NT2/D1 (cell line): ENCODE measurements around the gene CALD1.

Source experiments
- DNase-seq: peaks from one replicate; pipeline ENCODE4 v3.0.0-alpha.2; 2011; ENCODE audit warnings: low read depth, low spot score
- H3K27me3 ChIP-seq: 2 replicates; pipeline ENCODE4 v1.6.0; 2011; ENCODE audit warnings: mild to moderate bottlenecking; ENCODE audit not compliant: insufficient read length, insufficient read depth
- H3K36me3 ChIP-seq: 2 replicates; pipeline ENCODE4 v1.6.1; 2011; ENCODE audit warnings: mild to moderate bottlenecking, low read length, mixed read lengths; ENCODE audit not compliant: insufficient read depth, insufficient read length
- H3K4me1 ChIP-seq: 2 replicates; pipeline ENCODE4 v1.5.1; 2011; ENCODE audit not compliant: insufficient read depth, insufficient read length
- H3K4me3 ChIP-seq: 2 replicates; pipeline ENCODE4 v1.5.1; 2011; ENCODE audit warnings: low read depth; ENCODE audit not compliant: insufficient read length
- H3K9ac ChIP-seq: 2 replicates; pipeline ENCODE4 v1.6.0; 2011; ENCODE audit warnings: low read depth; ENCODE audit not compliant: insufficient read length
- H3K9me3 ChIP-seq: 2 replicates; pipeline ENCODE4 v1.5.1; 2011; ENCODE audit warnings: mild to moderate bottlenecking, low read length; ENCODE audit not compliant: insufficient read depth
- SUZ12 ChIP-seq: IDR thresholded peaks from 2 replicates; pipeline ENCODE4 v1.6.1; 2011; ENCODE audit not compliant: insufficient read length, insufficient read depth; ENCODE audit errors: extremely low read depth
- YY1 ChIP-seq: IDR thresholded peaks from 2 replicates; pipeline ENCODE4 v1.6.1; 2011; ENCODE audit not compliant: insufficient read length, insufficient read depth
- ZNF274 ChIP-seq: IDR thresholded peaks from 2 replicates; pipeline ENCODE4 v1.6.1; 2011; ENCODE audit warnings: mild to moderate bottlenecking, low read depth, low read length

The CALD1 gene

GRCh38 chr7:134772401-134772800, 7.0 kb upstream of the CALD1 start:
- TF ChIP-seq SUZ12, result no peak
- TF ChIP-seq YY1, result no peak
- no peak for TF ChIP-seq ZNF274
- no peak overlapping the region for H3K4me3 ChIP-seq
- H3K4me1 ChIP-seq, result no peaks in the 10 kb centered on the region
- no peaks in the 10 kb centered on the region for H3K27me3 ChIP-seq
- no peak overlapping the region for H3K9ac ChIP-seq
- H3K36me3 ChIP-seq, result no peaks in the 10 kb centered on the region
- H3K9me3 ChIP-seq, result no peaks in the 10 kb centered on the region
- DNase-seq, result no peak

GRCh38 chr7:134773164-134773563, 6.3 kb upstream of the CALD1 start:
- H3K4me3 ChIP-seq, result no peak overlapping the region
- no peak overlapping the region for H3K9ac ChIP-seq
- no peaks in the 10 kb centered on the region for H3K4me1 ChIP-seq
- no peak for DNase-seq
- H3K36me3 ChIP-seq, result no peaks in the 10 kb centered on the region
- H3K9me3 ChIP-seq, result no peaks in the 10 kb centered on the region
- H3K27me3 ChIP-seq, result no peaks in the 10 kb centered on the region
- TF ChIP-seq YY1, result no peak
- TF ChIP-seq ZNF274, result no peak
- TF ChIP-seq SUZ12, result no peak

DNA sequence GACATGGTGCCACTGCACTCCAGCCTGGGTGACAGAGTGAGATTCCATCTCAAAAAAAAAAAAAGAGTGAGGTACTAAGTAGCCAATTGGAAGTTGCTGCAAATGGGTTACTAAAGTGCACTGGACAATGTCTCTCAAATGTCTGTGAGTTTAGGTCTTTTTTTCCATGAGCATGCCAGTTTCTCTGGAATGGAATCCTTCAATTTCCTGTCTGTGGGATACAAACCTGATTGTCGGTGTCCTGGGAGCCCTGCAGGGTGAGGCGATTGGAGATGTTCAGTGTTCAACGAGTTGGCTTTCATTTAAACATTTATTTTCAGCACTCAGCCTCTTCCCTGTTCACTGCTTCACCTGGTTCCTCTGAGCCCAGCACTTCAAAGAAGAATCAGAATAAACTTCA, 5.3 kb upstream of the CALD1 start:
- H3K9ac ChIP-seq, result no peak overlapping the region
- H3K27me3 ChIP-seq, result no peaks in the 10 kb centered on the region
- no peaks in the 10 kb centered on the region for H3K4me1 ChIP-seq
- DNase-seq, result no peak
- TF ChIP-seq SUZ12, result no peak
- no peak overlapping the region for H3K4me3 ChIP-seq
- no peaks in the 10 kb centered on the region for H3K36me3 ChIP-seq
- H3K9me3 ChIP-seq, result no peaks in the 10 kb centered on the region

DNA sequence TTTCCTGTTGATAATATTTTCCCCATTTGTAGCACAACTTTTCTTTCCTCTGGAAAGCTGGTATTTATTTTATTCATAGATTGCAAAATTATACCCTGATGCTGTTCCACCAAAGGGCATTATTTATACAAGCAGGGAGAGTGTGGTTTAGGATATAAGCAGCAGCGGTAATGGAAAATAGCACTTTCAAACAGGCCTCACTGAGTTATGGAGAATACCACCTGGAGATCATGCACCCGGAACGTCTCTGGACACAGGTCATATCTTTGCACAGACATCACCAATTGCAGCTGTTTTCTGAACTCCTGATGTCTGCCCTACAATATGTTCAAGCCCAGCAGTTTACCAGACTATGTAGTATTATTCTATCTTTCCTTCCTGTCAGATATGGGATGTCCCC, 2.0 kb upstream of the CALD1 start:
- H3K9me3 ChIP-seq, result no peaks in the 10 kb centered on the region
- no peak for DNase-seq
- H3K4me1 ChIP-seq, result no peaks in the 10 kb centered on the region
- no peak for TF ChIP-seq ZNF274
- no peak for TF ChIP-seq SUZ12
- no peak for TF ChIP-seq YY1
- H3K9ac ChIP-seq, result no peak overlapping the region
- H3K36me3 ChIP-seq, result peaks cover 21% of the 10 kb centered on the region
- no peak overlapping the region for H3K4me3 ChIP-seq
- no peaks in the 10 kb centered on the region for H3K27me3 ChIP-seq

DNA sequence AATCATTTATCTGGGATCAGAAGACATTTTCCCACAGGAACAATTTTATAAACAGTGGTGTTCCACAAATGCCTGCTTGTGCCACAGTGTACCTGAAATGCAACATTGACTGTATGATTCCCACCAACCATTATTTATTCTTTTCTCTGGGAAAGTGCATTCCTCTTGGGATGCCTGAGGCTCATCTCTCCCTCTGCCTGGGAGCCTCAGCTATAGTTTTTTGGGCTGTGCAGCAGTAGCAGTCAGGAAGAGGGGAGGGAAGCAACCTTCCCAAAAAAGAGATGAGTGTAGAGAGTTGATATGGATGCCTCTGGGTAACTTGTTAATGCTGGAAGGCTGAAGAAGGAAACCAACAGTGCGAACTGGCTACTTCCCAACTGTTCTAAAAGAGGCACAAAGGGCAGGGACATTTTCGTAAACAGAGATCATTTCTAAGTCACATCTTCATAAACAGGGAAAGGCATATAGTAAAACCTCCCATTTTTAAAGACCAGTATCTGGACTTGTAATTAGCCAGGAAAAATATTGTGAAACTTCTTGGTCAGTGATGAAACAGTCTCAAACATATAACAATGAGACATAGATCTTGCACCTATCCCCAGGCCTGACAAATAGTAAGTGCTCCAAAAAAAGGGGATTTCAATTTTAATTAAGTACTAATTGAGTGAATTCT, 1.4 kb upstream of the CALD1 start:
- no peaks in the 10 kb centered on the region for H3K9me3 ChIP-seq
- TF ChIP-seq SUZ12 (no peak), YY1 (no peak)
- no peaks in the 10 kb centered on the region for H3K4me1 ChIP-seq
- no peak overlapping the region for H3K9ac ChIP-seq
- DNase-seq, result no peak
- no peaks in the 10 kb centered on the region for H3K27me3 ChIP-seq
- H3K4me3 ChIP-seq, result no peak overlapping the region
- H3K36me3 ChIP-seq, result peaks cover 27% of the 10 kb centered on the region

DNA sequence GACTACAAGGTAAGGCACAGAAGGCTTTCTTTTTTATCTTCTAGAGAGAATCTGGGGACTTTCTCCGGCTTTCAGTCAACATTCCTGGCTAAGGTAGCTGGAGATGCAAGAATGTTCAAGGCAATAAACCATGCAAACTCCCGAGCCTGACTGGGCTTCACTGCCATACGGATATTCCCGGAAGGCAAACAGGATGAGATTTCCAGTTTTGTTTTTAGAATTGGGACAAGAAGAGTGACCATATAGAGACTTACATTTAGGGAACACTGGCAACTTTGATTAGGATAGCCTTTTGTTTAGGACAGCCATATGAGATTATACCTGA, 269 bp downstream of the CALD1 start:
- no peaks in the 10 kb centered on the region for H3K27me3 ChIP-seq
- H3K9ac ChIP-seq, result peak overlapping the region; percentile 73
- DNase-seq, result no peak
- H3K36me3 ChIP-seq, result peaks cover 44% of the 10 kb centered on the region
- no peak for TF ChIP-seq ZNF274
- TF ChIP-seq SUZ12, result no peak
- TF ChIP-seq YY1, result no peak
- no peaks in the 10 kb centered on the region for H3K4me1 ChIP-seq
- peak overlapping the region; percentile 45 for H3K4me3 ChIP-seq
- no peaks in the 10 kb centered on the region for H3K9me3 ChIP-seq

- no peak for DNase-seq
- Histone ChIP-seq H3K4me1 (no peaks in the 10 kb centered on the region), H3K9ac (peak overlapping the region; percentile 73), H3K9me3 (no peaks in the 10 kb centered on the region), H3K4me3 (peak overlapping the region; percentile 45), H3K27me3 (no peaks in the 10 kb centered on the region), H3K36me3 (peaks cover 50% of the 10 kb centered on the region)
- TF ChIP-seq SUZ12 (no peak), ZNF274 (no peak), YY1 (no peak)
These were observed 863 bp downstream of the CALD1 start for GRCh38 chr7:134780166-134780828.
